Peyer's patch (tissue), 4 donors: Measurements from ENCODE around the gene PSMD2.

ENCODE experiments used
- POLR2A ChIP-seq, 2 donors: fragments of 450-650 bp; IDR thresholded peaks; one replicate each; pipeline ENCODE4 v1.5.1; 2017; ENCODE audit warnings: antibody characterized with exemption in 2 of 2, mild to moderate bottlenecking in 2 of 2, moderate library complexity in 2 of 2
- TF ChIP-seq, protein P1 (sequence below), 6 experiments: fragments of 450-650 bp in 4 of 6; fragments of 200-600 bp in 2 of 6; sonication (generic) in 1 of 6; IDR thresholded peaks; one replicate each; pipeline ENCODE4 v1.5.1; 2017 to 2019; ENCODE audit warnings: antibody characterized with exemption in 6 of 6, mild to moderate bottlenecking in 3 of 6, moderate library complexity in 1 of 6

- TF ChIP-seq, protein P1, sequence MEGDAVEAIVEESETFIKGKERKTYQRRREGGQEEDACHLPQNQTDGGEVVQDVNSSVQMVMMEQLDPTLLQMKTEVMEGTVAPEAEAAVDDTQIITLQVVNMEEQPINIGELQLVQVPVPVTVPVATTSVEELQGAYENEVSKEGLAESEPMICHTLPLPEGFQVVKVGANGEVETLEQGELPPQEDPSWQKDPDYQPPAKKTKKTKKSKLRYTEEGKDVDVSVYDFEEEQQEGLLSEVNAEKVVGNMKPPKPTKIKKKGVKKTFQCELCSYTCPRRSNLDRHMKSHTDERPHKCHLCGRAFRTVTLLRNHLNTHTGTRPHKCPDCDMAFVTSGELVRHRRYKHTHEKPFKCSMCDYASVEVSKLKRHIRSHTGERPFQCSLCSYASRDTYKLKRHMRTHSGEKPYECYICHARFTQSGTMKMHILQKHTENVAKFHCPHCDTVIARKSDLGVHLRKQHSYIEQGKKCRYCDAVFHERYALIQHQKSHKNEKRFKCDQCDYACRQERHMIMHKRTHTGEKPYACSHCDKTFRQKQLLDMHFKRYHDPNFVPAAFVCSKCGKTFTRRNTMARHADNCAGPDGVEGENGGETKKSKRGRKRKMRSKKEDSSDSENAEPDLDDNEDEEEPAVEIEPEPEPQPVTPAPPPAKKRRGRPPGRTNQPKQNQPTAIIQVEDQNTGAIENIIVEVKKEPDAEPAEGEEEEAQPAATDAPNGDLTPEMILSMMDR (IDR thresholded peaks at IDR 0.05): no peak
- TF ChIP-seq POLR2A (IDR thresholded peaks at IDR 0.05): no peak
These were observed 37.7 kb downstream of the PSMD2 start for GRCh38 chr3:184336547-184337398.
